ENCODE data around the gene RPL5.

The RPL5 gene

DNA sequence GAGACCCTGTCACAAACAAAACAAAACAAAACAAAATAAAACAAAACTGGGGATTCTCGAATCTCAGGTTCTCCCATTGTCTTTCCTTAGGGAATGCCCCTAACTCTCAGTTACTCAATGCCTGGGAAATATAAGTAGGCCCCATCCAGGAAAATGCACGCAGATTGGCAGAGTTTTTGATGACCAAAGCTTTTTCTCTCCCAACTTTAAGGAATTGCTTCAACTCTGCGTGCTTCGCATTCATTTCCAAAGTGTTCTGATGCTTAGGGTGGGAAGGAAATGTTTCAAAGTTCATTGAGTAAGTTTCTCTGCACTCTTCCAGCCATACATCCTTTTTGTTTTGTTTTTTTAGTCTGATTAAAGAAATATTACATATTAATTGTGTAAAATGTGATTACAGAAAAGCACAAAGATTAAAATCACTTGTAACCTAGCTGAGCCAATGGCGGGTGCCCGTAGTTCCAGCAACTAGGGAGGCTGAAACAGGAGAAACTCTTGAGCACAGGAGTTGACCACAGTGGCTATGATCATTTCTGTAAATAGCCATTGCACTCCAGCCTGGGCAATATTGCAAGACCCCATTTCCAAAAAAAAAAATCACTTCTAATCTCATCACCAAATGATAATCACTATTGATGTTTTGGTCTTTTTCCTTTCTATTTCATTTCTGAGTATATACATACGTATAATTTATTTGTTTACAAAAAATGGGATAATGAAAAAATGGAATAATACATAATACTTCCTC, 28.5 kb upstream of the RPL5 start:
- Histone ChIP-seq H3K4me3 (no peak overlapping the region), H3K9me3 (0 out of 2 replicates have a peak, but pooled peaks cover 3% of the 10 kb centered on the region), H3K36me3 (replicated peaks) (no peaks in the 10 kb centered on the region), H3K4me1 (no peaks in the 10 kb centered on the region), H3K27me3 (ENCODE audit: low read depth) (no peaks in the 10 kb centered on the region)
- no peak for DNase-seq (ENCODE audit: low spot score in 2 of 2)
- in situ Hi-C loops (cut with MboI; ENCODE audit: low sequenced_read_pairs): no loop called here

DNA sequence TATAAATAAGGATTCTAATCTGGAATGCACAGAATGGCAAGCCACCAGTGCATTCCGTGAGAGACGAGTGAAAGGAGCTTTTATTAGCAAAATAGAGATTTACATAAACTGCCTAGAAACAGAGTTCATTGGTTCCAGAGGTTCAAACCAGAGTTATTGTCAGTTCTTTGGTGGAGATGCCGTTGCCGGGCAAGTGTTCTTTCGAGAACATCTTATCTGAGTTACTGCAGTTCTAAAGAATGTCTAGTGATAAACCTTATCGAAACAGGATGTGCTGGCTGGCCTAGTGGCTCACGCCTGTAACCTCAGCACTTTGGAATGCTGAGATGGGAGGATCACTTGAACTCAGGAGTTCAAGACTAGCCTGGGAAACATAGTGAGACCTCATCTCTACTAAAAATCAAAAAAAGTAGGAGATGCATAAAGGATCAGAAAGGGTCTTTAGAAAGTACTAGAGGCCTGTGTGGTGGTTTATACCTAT, 27.1 kb upstream of the RPL5 start:
- no peak overlapping the region for H3K4me3 ChIP-seq
- 0 out of 2 replicates have a peak, but pooled peaks cover 3% of the 10 kb centered on the region for H3K9me3 ChIP-seq
- peak; percentile 5 to 29 for DNase-seq (ENCODE audit: low spot score in 2 of 2)
- in situ Hi-C loops (cut with MboI; ENCODE audit: low sequenced_read_pairs): no loop called here
- no peaks in the 10 kb centered on the region for H3K4me1 ChIP-seq
- H3K27me3 ChIP-seq (ENCODE audit: low read depth): no peaks in the 10 kb centered on the region
- no peaks in the 10 kb centered on the region for H3K36me3 ChIP-seq (replicated peaks)

DNA sequence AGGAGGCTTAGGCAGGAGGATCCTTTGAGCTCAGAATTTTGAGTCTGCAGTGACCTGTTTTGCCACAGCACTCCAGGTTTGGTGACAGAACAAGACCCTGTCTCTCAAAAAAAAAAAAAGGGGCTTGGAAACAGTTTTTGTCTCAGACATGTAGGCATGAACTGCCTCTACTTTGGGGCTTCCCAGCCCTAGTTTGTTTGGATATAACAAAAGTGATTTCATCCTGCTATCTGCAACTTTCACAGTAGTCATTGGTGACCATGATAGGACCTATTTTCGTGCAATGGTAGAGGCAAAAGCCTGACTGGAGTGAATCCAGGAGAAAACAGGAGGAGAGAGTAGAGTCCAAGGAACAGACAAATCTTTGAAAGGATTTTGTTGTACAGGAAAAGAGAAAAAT, 26.6 kb upstream of the RPL5 start:
- no peak overlapping the region for H3K4me3 ChIP-seq
- no peaks in the 10 kb centered on the region for H3K36me3 ChIP-seq (replicated peaks)
- in situ Hi-C loops (cut with MboI; ENCODE audit: low sequenced_read_pairs): no loop called here

DNA sequence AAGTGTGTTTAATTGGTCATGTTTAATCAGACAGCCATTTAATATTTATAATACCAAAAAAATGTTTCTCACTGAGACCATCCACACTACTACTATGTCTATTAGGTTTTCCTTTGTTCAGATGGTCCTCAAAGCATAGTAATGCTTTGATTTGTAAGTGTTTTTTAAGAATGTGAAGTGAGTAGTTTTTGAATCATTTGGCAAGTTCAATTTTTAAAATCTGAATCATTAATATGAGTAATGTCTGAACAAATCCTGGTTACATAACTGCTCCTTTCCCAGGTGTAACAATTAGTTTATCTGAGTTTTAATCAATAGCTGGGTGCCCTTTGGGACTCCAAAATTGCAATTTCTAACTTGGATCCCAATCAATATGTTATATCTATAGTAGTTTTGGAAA, 23.5 kb upstream of the RPL5 start:
- no peaks in the 10 kb centered on the region for H3K27me3 ChIP-seq (ENCODE audit: low read depth)
- DNase-seq (ENCODE audit: low spot score in 2 of 2): no peak
- in situ Hi-C loops (cut with MboI; ENCODE audit: low sequenced_read_pairs): no loop called here
- no peaks in the 10 kb centered on the region for H3K36me3 ChIP-seq (replicated peaks)
- no peaks in the 10 kb centered on the region; the same call in 1 of the 2 replicates for H3K4me1 ChIP-seq
- H3K9me3 ChIP-seq: 0 out of 2 replicates have a peak, but pooled peaks cover 3% of the 10 kb centered on the region
- no peak overlapping the region for H3K4me3 ChIP-seq

More for the DNA sequence above, 26.6 kb upstream of the RPL5 start:
- no peak for DNase-seq (ENCODE audit: low spot score in 2 of 2)
- Histone ChIP-seq H3K27me3 (ENCODE audit: low read depth) (no peaks in the 10 kb centered on the region), H3K9me3 (0 out of 2 replicates have a peak, but pooled peaks cover 3% of the 10 kb centered on the region), H3K4me1 (no peaks in the 10 kb centered on the region)

DNA sequence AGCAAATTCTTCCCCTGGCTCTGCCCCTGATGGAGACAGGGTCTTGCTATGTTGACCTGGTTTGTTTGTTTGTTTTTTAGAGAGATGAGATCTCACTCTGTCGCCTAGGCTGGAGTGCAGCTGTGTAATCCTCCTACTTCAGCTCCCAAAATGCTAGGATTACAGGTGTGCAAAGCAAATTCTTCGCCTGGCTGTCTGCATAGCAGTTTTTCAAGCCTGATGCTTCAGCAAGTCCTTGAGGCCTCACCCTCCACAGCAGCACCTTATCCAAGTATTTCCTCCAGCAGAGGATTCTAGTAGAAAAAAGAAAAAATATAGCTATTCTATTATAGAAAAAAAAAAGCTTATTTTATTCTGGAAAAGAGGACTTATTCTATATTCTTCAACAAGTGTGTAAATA, 15.1 kb upstream of the RPL5 start:
- H3K4me1 ChIP-seq: no peaks in the 10 kb centered on the region
- H3K27me3 ChIP-seq (ENCODE audit: low read depth): no peaks in the 10 kb centered on the region
- in situ Hi-C loops (cut with MboI; ENCODE audit: low sequenced_read_pairs): no loop called here
- no peaks in the 10 kb centered on the region for H3K36me3 ChIP-seq (replicated peaks)
- no peaks in the 10 kb centered on the region for H3K9me3 ChIP-seq
- no peak overlapping the region for H3K4me3 ChIP-seq
- no peak for DNase-seq (ENCODE audit: low spot score in 2 of 2)

DNA sequence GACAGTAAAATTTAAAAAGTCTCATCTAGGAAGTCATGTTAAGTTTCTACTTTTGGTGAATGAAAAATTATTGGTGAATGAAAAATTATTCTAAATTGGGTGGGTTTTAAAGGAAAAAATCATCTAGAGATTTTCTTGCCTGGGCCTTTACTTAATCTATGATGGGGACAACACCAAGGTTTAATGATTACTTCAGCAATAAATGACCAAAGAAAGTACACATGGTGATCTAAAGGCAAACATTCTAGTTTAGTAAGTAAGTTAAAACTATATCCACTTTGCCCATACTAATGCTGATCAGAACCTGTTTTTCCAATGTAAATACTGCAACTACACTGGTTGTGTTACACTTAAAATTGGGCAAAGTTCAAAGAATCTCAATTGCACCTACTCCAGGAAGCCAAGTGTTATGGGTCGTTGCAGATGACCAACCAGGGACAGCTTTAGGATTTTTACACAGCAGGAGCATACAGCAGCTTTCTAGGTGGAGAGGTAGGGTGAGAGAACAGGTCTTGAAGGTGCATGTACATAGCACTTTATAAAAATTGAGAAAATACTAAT, 14.6 kb upstream of the RPL5 start:
- in situ Hi-C loops (cut with MboI; ENCODE audit: low sequenced_read_pairs): no loop called here

DNA sequence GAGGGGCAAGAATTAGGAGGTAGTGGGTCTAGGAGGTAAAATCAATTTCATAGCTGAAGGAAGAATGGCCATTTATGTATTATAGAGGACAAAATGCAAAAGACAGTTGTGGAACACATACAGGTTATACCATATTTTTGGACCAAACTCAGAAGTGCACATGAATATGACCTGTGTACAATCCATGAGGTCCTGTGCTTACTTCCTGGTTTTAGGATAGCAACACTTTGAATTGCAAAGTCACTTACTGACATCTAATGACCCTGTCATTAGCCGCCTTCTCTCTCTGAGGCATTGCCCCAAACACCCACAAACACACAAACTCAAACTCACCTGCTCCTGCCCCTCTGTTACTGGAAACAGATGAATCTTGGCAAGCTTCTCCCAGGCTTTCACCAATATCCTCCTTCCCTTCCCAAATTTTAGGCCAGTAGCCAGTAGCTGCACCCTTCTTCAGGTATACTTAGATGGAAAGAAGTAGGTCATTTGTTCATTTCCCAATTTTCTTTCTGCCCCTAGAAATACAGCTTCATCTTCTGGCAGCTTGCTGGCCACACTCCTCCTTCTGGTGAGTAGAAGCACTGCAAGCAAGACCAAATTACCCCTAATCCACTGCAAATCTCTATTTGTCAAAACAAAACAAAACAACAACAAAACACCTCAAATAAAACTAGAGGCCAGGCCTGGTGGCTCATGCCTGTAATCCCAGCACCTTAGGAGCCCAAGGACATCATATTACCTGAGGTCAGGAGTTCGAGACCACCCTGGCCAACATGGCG, 13.7 kb upstream of the RPL5 start:
- DNase-seq (ENCODE audit: low spot score in 2 of 2): peak; percentile 44 to 48
- Histone ChIP-seq H3K4me1 (no peaks in the 10 kb centered on the region), H3K4me3 (no peak overlapping the region), H3K9me3 (no peaks in the 10 kb centered on the region), H3K27me3 (ENCODE audit: low read depth) (no peaks in the 10 kb centered on the region), H3K36me3 (replicated peaks) (no peaks in the 10 kb centered on the region)
- in situ Hi-C loops (cut with MboI; ENCODE audit: low sequenced_read_pairs): no loop called here

More for the DNA sequence above, 14.6 kb upstream of the RPL5 start:
- no peak for DNase-seq (ENCODE audit: low spot score in 2 of 2)
- Histone ChIP-seq H3K4me1 (no peaks in the 10 kb centered on the region), H3K36me3 (replicated peaks) (no peaks in the 10 kb centered on the region), H3K27me3 (ENCODE audit: low read depth) (no peaks in the 10 kb centered on the region), H3K4me3 (no peak overlapping the region), H3K9me3 (no peaks in the 10 kb centered on the region)

DNA sequence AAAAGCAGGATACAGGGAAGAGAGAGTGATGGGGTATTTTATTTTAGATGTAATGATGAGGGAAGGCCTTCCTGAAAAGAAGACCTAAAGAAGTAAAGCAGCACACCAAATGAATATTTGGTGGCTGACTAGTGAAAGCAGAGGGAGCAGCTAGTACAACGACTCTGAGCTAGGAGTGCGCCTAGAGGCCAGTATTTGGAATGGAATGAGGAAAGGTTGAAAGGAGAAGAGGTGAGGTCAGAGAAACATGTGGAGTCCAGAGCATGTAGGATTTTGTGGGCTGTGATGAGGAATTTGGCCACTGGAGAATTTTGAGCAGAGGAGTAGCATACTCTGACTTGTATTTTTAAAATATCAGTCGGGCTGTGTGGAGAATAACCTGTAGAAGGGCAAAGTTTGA, 11.8 kb upstream of the RPL5 start:
- Histone ChIP-seq H3K4me3 (no peak overlapping the region), H3K27me3 (ENCODE audit: low read depth) (no peaks in the 10 kb centered on the region), H3K9me3 (no peaks in the 10 kb centered on the region), H3K36me3 (replicated peaks) (no peaks in the 10 kb centered on the region), H3K4me1 (no peaks in the 10 kb centered on the region)
- DNase-seq (ENCODE audit: low spot score in 2 of 2): no peak
- in situ Hi-C loops (cut with MboI; ENCODE audit: low sequenced_read_pairs): no loop called here

DNA sequence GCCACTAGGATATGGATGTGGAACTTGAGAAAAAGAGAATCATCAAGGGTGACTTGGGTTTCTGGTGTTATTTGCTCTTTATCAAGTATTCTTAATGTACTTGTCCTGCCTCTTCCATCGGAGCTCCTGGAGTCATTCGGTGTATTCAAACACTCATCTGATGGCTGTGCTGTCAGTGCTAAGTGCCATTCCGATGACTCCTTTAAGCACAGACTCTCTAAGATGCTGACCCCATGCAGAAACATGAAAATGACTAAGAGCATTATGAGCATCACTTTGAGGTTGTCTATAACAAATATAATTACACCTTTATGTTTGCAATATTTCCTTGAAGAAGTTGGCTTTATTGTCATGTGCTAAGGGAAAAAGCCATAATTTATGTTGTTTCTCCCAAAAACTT, 11.3 kb upstream of the RPL5 start:
- H3K36me3 ChIP-seq (replicated peaks): no peaks in the 10 kb centered on the region
- DNase-seq (ENCODE audit: low spot score in 2 of 2): no peak
- no peak overlapping the region for H3K4me3 ChIP-seq

DNA sequence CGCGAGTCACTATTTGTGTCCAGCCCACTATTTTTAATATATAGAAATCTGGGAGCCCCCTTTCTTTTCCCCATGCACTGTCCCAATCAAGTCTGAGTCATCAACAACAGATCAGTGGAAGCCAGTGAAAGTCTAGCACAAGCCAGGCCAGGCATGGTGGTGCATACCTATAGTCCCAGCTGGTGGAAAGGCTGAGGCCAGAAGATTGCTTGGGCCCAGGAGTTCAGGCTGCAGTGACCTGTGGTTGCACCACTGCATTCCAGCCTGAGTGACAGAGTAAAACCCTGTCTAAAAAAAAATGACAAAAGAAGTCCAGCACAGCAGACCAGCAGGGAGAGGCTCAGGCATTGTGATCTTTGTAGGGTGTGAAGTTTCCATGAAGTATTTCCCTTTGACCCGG, 9.0 kb upstream of the RPL5 start:
- no peaks in the 10 kb centered on the region for H3K27me3 ChIP-seq (ENCODE audit: low read depth)
- no peak for DNase-seq (ENCODE audit: low spot score in 2 of 2)
- no peak overlapping the region for H3K4me3 ChIP-seq
- no peaks in the 10 kb centered on the region for H3K9me3 ChIP-seq
- in situ Hi-C loops (cut with MboI; ENCODE audit: low sequenced_read_pairs): no loop called here
- no peaks in the 10 kb centered on the region for H3K36me3 ChIP-seq (replicated peaks)
- no peaks in the 10 kb centered on the region for H3K4me1 ChIP-seq

More for the DNA sequence above, 11.3 kb upstream of the RPL5 start:
- Histone ChIP-seq H3K9me3 (no peaks in the 10 kb centered on the region), H3K4me1 (no peaks in the 10 kb centered on the region), H3K27me3 (ENCODE audit: low read depth) (no peaks in the 10 kb centered on the region)
- in situ Hi-C loops (cut with MboI; ENCODE audit: low sequenced_read_pairs): no loop called here

DNA sequence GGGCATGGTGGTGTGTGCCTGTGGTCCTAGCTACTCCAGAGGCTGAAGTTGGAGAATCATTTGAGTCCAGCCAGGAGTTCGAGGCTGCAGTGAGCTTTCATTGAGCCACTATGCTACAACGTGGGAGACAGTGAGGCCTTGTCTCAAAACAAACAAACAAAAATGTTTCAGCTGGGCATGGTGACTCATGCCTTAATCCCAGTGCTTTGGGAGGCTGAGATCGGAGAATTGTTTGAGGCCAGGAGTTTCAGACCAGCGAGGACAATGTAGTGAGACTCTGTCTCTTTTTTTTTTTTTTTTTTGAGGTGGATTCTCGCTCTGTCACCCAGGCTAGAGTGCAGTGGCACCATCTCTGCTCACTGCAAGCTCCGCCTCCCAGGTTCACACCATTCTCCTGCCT, 5.0 kb upstream of the RPL5 start:
- Histone ChIP-seq H3K9me3 (no peaks in the 10 kb centered on the region), H3K27me3 (ENCODE audit: low read depth) (no peaks in the 10 kb centered on the region), H3K4me1 (no peaks in the 10 kb centered on the region; the same call in 1 of the 2 replicates), H3K36me3 (replicated peaks) (no peaks in the 10 kb centered on the region), H3K4me3 (no peak overlapping the region)
- DNase-seq (ENCODE audit: low spot score in 2 of 2): no peak
- in situ Hi-C loops (cut with MboI; ENCODE audit: low sequenced_read_pairs): no loop called here

DNA sequence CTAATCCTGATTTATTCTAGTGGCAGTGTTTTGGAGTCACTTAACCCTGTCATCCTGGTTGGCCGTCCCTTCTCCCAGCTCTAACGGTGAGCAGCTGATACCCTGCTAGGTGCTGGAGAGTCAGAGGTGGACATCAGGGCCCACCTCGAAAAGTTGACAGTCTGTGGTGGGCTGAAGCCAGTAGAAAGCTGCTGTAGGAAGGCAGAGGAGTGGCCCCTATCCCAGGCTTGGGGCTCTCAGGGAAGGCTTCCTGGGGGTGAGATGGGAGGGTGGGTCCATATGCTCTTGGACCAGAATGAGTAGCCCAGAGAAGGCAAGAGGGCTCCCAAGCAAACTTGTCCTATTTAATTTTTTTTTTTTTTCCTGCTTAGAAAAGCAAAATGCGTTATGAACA, 475 bp upstream of the RPL5 start:
- Histone ChIP-seq H3K4me3 (peak overlapping the region; percentile 100), H3K4me1 (peaks cover 18% of the 10 kb centered on the region), H3K27me3 (ENCODE audit: low read depth) (no peaks in the 10 kb centered on the region), H3K9me3 (no peaks in the 10 kb centered on the region), H3K36me3 (replicated peaks) (peaks cover 44% of the 10 kb centered on the region)
- no peak for DNase-seq (ENCODE audit: low spot score in 2 of 2)
- in situ Hi-C loops (cut with MboI; ENCODE audit: low sequenced_read_pairs): no loop called here

DNA sequence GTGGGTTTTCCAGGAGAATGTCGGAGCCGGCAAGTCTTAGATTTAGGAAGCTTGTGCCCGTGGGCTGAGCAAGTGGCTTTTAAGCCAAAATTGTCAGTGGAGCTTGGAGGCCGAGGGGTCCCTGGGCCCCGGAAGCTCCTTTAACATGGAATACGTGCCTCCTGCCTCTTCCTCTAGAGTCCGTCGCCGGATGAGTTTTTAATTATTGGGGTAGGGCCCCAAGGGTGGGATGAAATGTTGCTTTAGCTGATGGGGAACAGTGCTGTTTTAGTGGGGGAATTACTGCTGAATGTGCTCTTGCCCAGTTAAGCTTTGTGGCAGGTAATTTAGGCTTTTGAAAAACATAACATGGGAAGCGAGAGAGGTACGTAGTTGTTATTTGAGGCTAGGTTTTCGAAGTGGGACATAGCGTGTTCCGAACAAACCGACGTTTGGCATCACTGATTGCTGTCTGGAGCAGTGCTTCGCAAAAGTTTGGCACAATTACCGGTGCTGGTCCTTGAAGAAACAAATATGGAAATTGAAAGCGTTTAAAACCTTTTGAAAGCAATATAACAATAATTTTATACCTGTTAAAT, 786 bp downstream of the RPL5 start:
- H3K27me3 ChIP-seq (ENCODE audit: low read depth): no peaks in the 10 kb centered on the region
- peak overlapping the region; percentile 100 for H3K4me3 ChIP-seq
- H3K4me1 ChIP-seq: peaks cover 18% of the 10 kb centered on the region
- peaks cover 56% of the 10 kb centered on the region for H3K36me3 ChIP-seq (replicated peaks)
- in situ Hi-C loops (cut with MboI; ENCODE audit: low sequenced_read_pairs): no loop called here
- DNase-seq (ENCODE audit: low spot score in 2 of 2): no peak
- H3K9me3 ChIP-seq: no peaks in the 10 kb centered on the region
